ENCODE measurements around the gene MSH3.

The MSH3 gene

GRCh38 chr5:80695666-80696065, 41.2 kb downstream of the MSH3 start:
- TF ChIP-seq, protein P1, sequence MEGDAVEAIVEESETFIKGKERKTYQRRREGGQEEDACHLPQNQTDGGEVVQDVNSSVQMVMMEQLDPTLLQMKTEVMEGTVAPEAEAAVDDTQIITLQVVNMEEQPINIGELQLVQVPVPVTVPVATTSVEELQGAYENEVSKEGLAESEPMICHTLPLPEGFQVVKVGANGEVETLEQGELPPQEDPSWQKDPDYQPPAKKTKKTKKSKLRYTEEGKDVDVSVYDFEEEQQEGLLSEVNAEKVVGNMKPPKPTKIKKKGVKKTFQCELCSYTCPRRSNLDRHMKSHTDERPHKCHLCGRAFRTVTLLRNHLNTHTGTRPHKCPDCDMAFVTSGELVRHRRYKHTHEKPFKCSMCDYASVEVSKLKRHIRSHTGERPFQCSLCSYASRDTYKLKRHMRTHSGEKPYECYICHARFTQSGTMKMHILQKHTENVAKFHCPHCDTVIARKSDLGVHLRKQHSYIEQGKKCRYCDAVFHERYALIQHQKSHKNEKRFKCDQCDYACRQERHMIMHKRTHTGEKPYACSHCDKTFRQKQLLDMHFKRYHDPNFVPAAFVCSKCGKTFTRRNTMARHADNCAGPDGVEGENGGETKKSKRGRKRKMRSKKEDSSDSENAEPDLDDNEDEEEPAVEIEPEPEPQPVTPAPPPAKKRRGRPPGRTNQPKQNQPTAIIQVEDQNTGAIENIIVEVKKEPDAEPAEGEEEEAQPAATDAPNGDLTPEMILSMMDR (IDR thresholded peaks at IDR 0.05; ENCODE audit: unreplicated experiment in 3 of 3), result no peak
- no peak overlapping the region for H3K4me3 Mint-ChIP-seq
- H3K9me3 Mint-ChIP-seq, result no peaks in the 10 kb centered on the region

DNA sequence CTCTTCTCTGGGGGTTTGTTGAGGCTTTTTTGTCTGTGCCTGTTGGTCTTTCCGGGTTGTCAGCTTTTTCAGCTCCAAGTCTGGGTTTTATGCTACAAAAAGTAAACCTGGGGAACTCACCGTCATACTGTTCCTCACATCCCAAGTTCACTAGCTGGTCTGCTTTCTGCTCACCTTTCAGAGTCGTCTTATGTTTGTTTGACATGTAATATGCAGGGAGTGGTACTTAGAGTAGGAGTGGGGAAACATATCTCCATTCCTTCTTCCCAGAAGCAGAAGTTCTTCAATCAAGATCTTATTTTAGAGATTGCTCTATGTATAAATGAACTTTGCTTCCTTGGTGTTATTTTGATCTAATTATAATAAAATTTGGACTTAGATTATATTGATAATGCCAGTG, 42.0 kb downstream of the MSH3 start:
- Mint-ChIP-seq H3K4me3 (no peak overlapping the region), H3K36me3 (ENCODE audit: low read depth) (peaks cover 4% of the 10 kb centered on the region), H3K27ac (no peak overlapping the region), H3K9me3 (no peaks in the 10 kb centered on the region), H3K4me1 (no peaks in the 10 kb centered on the region), H3K27me3 (ENCODE audit: low read depth) (no peaks in the 10 kb centered on the region)
- TF ChIP-seq, protein P1 (IDR thresholded peaks at IDR 0.05; ENCODE audit: unreplicated experiment in 3 of 3), result no peak

More at GRCh38 chr5:80695666-80696065, 41.2 kb downstream of the MSH3 start:
- no peak overlapping the region for H3K27ac Mint-ChIP-seq
- peaks cover 4% of the 10 kb centered on the region for H3K36me3 Mint-ChIP-seq (ENCODE audit: low read depth)
- H3K4me1 Mint-ChIP-seq, result no peaks in the 10 kb centered on the region
- H3K27me3 Mint-ChIP-seq (ENCODE audit: low read depth), result no peaks in the 10 kb centered on the region

DNA sequence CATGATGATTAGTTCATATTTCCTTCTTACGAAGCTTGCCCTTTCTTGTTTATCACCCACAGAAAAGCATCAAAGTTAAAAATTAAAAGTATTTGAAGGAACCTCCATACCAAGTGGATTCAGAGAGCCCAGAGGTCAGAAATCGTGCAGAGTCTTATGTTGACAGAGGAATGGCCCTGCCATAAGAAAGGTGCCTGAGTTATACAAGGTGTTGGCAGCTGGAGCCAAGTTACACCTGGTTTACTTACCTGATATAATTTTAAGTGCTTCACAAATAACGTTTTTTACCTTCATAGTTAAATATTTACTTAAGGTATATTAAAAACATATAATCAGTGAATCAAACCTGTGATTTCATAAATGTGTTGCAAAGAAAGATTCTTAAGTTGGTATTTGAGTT, 42.6 kb downstream of the MSH3 start:
- H3K9me3 Mint-ChIP-seq, result no peaks in the 10 kb centered on the region
- H3K27me3 Mint-ChIP-seq (ENCODE audit: low read depth), result no peaks in the 10 kb centered on the region
- TF ChIP-seq, protein P1 (IDR thresholded peaks at IDR 0.05; ENCODE audit: unreplicated experiment in 3 of 3), result no peak
- no peak overlapping the region for H3K4me3 Mint-ChIP-seq
- peaks cover 6% of the 10 kb centered on the region for H3K36me3 Mint-ChIP-seq (ENCODE audit: low read depth)
- no peaks in the 10 kb centered on the region for H3K4me1 Mint-ChIP-seq
- H3K27ac Mint-ChIP-seq, result no peak overlapping the region

DNA sequence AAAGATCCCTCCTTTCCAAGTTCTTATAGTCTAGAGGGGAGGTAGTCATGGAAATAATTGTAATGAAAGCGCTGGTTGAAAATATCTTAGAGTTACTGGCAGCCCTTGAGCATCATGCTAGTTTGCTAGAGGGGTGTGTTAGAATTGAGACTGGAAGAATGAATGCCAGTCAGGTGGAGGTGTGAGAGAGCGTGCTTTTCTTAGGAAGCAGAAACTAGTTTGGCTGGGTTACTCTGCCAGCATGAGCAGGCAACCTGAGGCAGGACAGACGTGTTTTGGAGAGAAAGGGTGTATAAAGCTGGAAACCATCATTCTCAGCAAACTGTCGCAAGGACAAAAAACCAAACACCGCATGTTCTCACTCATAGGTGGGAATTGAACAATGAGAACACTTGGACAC, 43.9 kb downstream of the MSH3 start:
- Mint-ChIP-seq H3K4me1 (no peaks in the 10 kb centered on the region), H3K9me3 (no peaks in the 10 kb centered on the region), H3K27ac (no peak overlapping the region), H3K36me3 (ENCODE audit: low read depth) (peaks cover 7% of the 10 kb centered on the region), H3K4me3 (no peak overlapping the region), H3K27me3 (ENCODE audit: low read depth) (no peaks in the 10 kb centered on the region)
- TF ChIP-seq, protein P1 (IDR thresholded peaks at IDR 0.05; ENCODE audit: unreplicated experiment in 3 of 3), result no peak

GRCh38 chr5:80701597-80701996, 47.1 kb downstream of the MSH3 start:
- Mint-ChIP-seq H3K9me3 (no peaks in the 10 kb centered on the region), H3K36me3 (ENCODE audit: low read depth) (peaks cover 20% of the 10 kb centered on the region), H3K27ac (peak overlapping the region in 1 of 3 experiments; percentile 28), H3K27me3 (ENCODE audit: low read depth) (no peaks in the 10 kb centered on the region), H3K4me1 (no peaks in the 10 kb centered on the region), H3K4me3 (no peak overlapping the region)
- TF ChIP-seq, protein P1 (IDR thresholded peaks at IDR 0.05; ENCODE audit: unreplicated experiment in 3 of 3), result no peak

DNA sequence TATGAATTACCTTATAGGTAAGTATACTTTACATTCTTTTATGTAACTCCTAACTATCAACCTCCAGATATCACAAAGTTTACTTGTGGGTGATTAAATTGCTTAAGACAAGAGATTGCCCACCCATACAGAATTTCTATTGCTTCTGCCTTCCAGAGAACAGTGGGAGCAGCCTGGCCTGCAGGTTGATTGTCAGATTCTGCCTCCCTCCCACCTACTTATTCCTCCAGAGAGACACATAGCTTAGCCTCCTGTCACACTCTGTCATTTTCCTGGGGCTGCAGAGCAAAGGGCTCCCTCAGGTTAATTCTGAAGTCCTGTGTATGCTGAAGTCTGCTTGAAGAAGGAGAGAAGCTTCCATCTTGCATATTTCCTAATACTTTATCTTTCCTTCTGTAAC, 48.8 kb downstream of the MSH3 start:
- Mint-ChIP-seq H3K4me1 (no peaks in the 10 kb centered on the region), H3K36me3 (ENCODE audit: low read depth) (peaks cover 21% of the 10 kb centered on the region), H3K9me3 (no peaks in the 10 kb centered on the region), H3K27me3 (ENCODE audit: low read depth) (no peaks in the 10 kb centered on the region), H3K4me3 (no peak overlapping the region), H3K27ac (peak overlapping the region in 1 of 3 experiments; percentile 5)
- TF ChIP-seq, protein P1 (IDR thresholded peaks at IDR 0.05; ENCODE audit: unreplicated experiment in 3 of 3), result no peak
